Measurements from ENCODE around the gene COLGALT1. TPM values are rescaled to one million over a fixed set of nuclear protein-coding genes. Genes with fewer than 3 reads are reported as not detected.

COLGALT1 gene
- total RNA-seq, 2 donors from 2014 or later, result 48.3 to 53.3 TPM

GRCh38 chr19:17632577-17632976, 77.1 kb downstream of the COLGALT1 start:
- ATAC-seq (no peak), DNase-seq (no peak)
- intact Hi-C loops (cut with DNase I, micrococcal nuclease), result no loop called here

Other genes with a start within 250 kb of the COLGALT1 start
- gene MRPL34, start 249.8 kb upstream of the COLGALT1 start, total RNA-seq, result 100 to 1,000 TPM; 142 to 165 TPM
- 10 to 100 TPM; 47.7 to 49.2 TPM for gene DDA1, start 246.1 kb upstream of the COLGALT1 start, total RNA-seq
- gene ANO8, start 220.8 kb upstream of the COLGALT1 start, total RNA-seq, result 10 to 100 TPM in 1 of 2 donors, 1 to 10 TPM in 1; 8.4 to 10.8 TPM
- gene GTPBP3, start 218.1 kb upstream of the COLGALT1 start, total RNA-seq, result 10 to 100 TPM; 17.8 to 21.9 TPM
- 10 to 100 TPM; 38.2 to 42.1 TPM for gene PLVAP, start 178.3 kb upstream of the COLGALT1 start, total RNA-seq
- under 1 TPM; 0.40 to 0.50 TPM for gene CCDC194, start 161.5 kb upstream of the COLGALT1 start, total RNA-seq
- gene BST2, start 150.0 kb upstream of the COLGALT1 start, total RNA-seq, result 10 to 100 TPM; 14.8 to 27.5 TPM
- 10 to 100 TPM; 54.4 to 60.7 TPM for gene MVB12A, start 135.6 kb upstream of the COLGALT1 start, total RNA-seq
- gene TMEM221, start 107.0 kb upstream of the COLGALT1 start, total RNA-seq, result under 1 TPM in 1 of 2 donors, not detected in 1; 0.18 TPM
- not detected for gene NXNL1, start 94.7 kb upstream of the COLGALT1 start, total RNA-seq
- 1 to 10 TPM; 4.8 to 7.1 TPM for gene SLC27A1, start 85.1 kb upstream of the COLGALT1 start, total RNA-seq
- gene PGLS, start 44.0 kb upstream of the COLGALT1 start, total RNA-seq, result 100 to 1,000 TPM in 1 of 2 donors, 10 to 100 TPM in 1; 89.8 to 100 TPM
- gene UNC13A, start 132.7 kb downstream of the COLGALT1 start, total RNA-seq, result under 1 TPM; 0.24 to 0.28 TPM
- gene MAP1S, start 163.8 kb downstream of the COLGALT1 start, total RNA-seq, result 10 to 100 TPM; 39.9 to 43.5 TPM
- 1 to 10 TPM; 3.0 to 3.1 TPM for gene FCHO1, start 195.8 kb downstream of the COLGALT1 start, total RNA-seq
- gene B3GNT3, start 239.5 kb downstream of the COLGALT1 start, total RNA-seq, result 100 to 1,000 TPM; 152 to 240 TPM